IPS DF 19.7 (cell line): ENCODE results near the gene LHPP.

Source experiments
- DNase-seq: peaks from one replicate; pipeline ENCODE4 v3.0.0-alpha.2; 2013; ENCODE audit warnings: low read depth, low spot score

Gene LHPP

GRCh38 chr10:124621637-124622036 lies 160.0 kb downstream of the LHPP start:
- DNase-seq: no peak

GRCh38 chr10:124622158-124622557 lies 160.5 kb downstream of the LHPP start:
- no peak for DNase-seq

- DNase-seq: no peak
Observed at GRCh38 chr10:124622866-124623536, 161.4 kb downstream of the LHPP start.

- DNase-seq: no peak
Observed at GRCh38 chr10:124624006-124624405, 162.4 kb downstream of the LHPP start.

- DNase-seq: no peak
Observed at GRCh38 chr10:124624466-124624865, 162.8 kb downstream of the LHPP start.

- DNase-seq: no peak
Observed at GRCh38 chr10:124624895-124625294, 163.3 kb downstream of the LHPP start.

- DNase-seq: no peak
Observed at GRCh38 chr10:124625831-124626238, 164.2 kb downstream of the LHPP start.

GRCh38 chr10:124626759-124627380 lies 165.2 kb downstream of the LHPP start:
- DNase-seq: no peak

- DNase-seq: no peak
Observed at GRCh38 chr10:124627866-124628675, 166.4 kb downstream of the LHPP start.

- no peak for DNase-seq
Observed at GRCh38 chr10:124628676-124629021, 167.0 kb downstream of the LHPP start.

GRCh38 chr10:124629415-124629814 lies 167.8 kb downstream of the LHPP start:
- DNase-seq: no peak

- DNase-seq: no peak
Observed at GRCh38 chr10:124629842-124630241, 168.2 kb downstream of the LHPP start.

- no peak for DNase-seq
Observed at GRCh38 chr10:124630551-124630950, 168.9 kb downstream of the LHPP start.

GRCh38 chr10:124632064-124632531 lies 170.5 kb downstream of the LHPP start:
- no peak for DNase-seq

- no peak for DNase-seq
Observed at GRCh38 chr10:124632566-124632965, 170.9 kb downstream of the LHPP start.

- DNase-seq: no peak
Observed at GRCh38 chr10:124636271-124636995, 174.8 kb downstream of the LHPP start.

GRCh38 chr10:124637091-124637700 lies 175.6 kb downstream of the LHPP start:
- DNase-seq: no peak

GRCh38 chr10:124637746-124638145 lies 176.1 kb downstream of the LHPP start:
- no peak for DNase-seq

- no peak for DNase-seq
Observed at GRCh38 chr10:124639206-124639605, 177.6 kb downstream of the LHPP start.

- no peak for DNase-seq
Observed at GRCh38 chr10:124639646-124640045, 178.0 kb downstream of the LHPP start.

- no peak for DNase-seq
Observed at GRCh38 chr10:124640056-124640455, 178.4 kb downstream of the LHPP start.
